ENCODE measurements around the gene MGARP. TPM values are rescaled to one million over a fixed set of nuclear protein-coding genes. Genes with fewer than 3 reads are reported as not detected.
"Not testable (repeated sequence)": the region's sequence is repeated elsewhere in the genome, so short reads cannot be mapped to it uniquely, and the experiment has no call there.

Gene MGARP
- total and polyA plus RNA-seq, 7 experiments from 2014 or later, result 0.29 to 0.70 (median 0.31) TPM; not detected in 3

- no peak for ATAC-seq
- H3K27ac ChIP-seq (ENCODE audit: low read depth, low read length), result no peak overlapping the region
- peaks cover 0 to 10% (median 0%) of the 10 kb centered on the region in 11 donors for H3K9me3 Mint-ChIP-seq
- no peak for DNase-seq
- H3K4me3 Mint-ChIP-seq, result peak overlapping the region in 3 of 10 donors; percentile 6 to 59 (median 56)
- no peaks in the 10 kb centered on the region for H3K9me3 ChIP-seq (ENCODE audit: control insufficient read depth in 2 of 3, low read length in 3 of 3)
- H3K4me1 Mint-ChIP-seq, result peaks cover 64 to 84% (median 81%) of the 10 kb centered on the region in 7 donors
- POLR2A ChIA-PET, result interaction anchor here (1.2 kb wide), 1 partner anchor 15 kb away, joined by 3 read pairs; the partner anchor contains the start of gene NDUFC1
- no peaks in the 10 kb centered on the region for H3K27me3 ChIP-seq (ENCODE audit: control insufficient read depth in 2 of 2, insufficient read depth in 2 of 2, low read length in 2 of 2)
- peaks cover 21 to 22% of the 10 kb centered on the region in 2 donors for H3K4me1 ChIP-seq (ENCODE audit: control insufficient read depth in 2 of 2, insufficient read depth in 2 of 2, low read length in 2 of 2)
- CTCF ChIA-PET, result no interaction called here
- H3K36me3 Mint-ChIP-seq, result peaks cover 6 to 27% (median 20%) of the 10 kb centered on the region in 5 donors
- no peaks in the 10 kb centered on the region for H3K36me3 ChIP-seq (ENCODE audit: control insufficient read depth in 2 of 3, insufficient read depth in 3 of 3, low read length in 3 of 3)
- H3K27ac Mint-ChIP-seq, result peak overlapping the region in 1 of 9 donors; percentile 78
- intact Hi-C loops (cut with micrococcal nuclease), result loop anchor here in 1 of 2 donors (5.0 kb wide), 1 partner anchor 135 kb away; the partner anchor contains the start of gene RAB33B
- no peaks in the 10 kb centered on the region for H3K27me3 Mint-ChIP-seq
- no peak overlapping the region for H3K4me3 ChIP-seq (ENCODE audit: low read length)
Measured at GRCh38 chr4:139317635-139318034, 37.6 kb upstream of the MGARP start.

GRCh38 chr4:139316733-139317132 lies 36.7 kb upstream of the MGARP start:
- Histone ChIP-seq H3K27ac (ENCODE audit: low read depth, low read length) (no peak overlapping the region), H3K4me1 (ENCODE audit: control insufficient read depth in 2 of 2, insufficient read depth in 2 of 2, low read length in 2 of 2) (peaks cover 21 to 22% of the 10 kb centered on the region in 2 donors), H3K9me3 (ENCODE audit: control insufficient read depth in 2 of 3, low read length in 3 of 3) (no peaks in the 10 kb centered on the region), H3K4me3 (ENCODE audit: low read length) (no peak overlapping the region), H3K27me3 (ENCODE audit: control insufficient read depth in 2 of 2, insufficient read depth in 2 of 2, low read length in 2 of 2) (no peaks in the 10 kb centered on the region), H3K36me3 (ENCODE audit: control insufficient read depth in 2 of 3, insufficient read depth in 3 of 3, low read length in 3 of 3) (no peaks in the 10 kb centered on the region)
- POLR2A ChIA-PET, result interaction anchor here (1.2 kb wide), 1 partner anchor 14 kb away, joined by 3 read pairs; the partner anchor contains the start of gene NDUFC1
- Mint-ChIP-seq H3K27me3 (no peaks in the 10 kb centered on the region), H3K27ac (peak overlapping the region in 7 of 9 donors; percentile 4 to 78 (median 49)), H3K4me1 (peaks cover 65 to 84% (median 82%) of the 10 kb centered on the region in 7 donors), H3K36me3 (peaks cover 1 to 21% (median 14%) of the 10 kb centered on the region in 5 donors), H3K4me3 (peak overlapping the region in 8 of 10 donors; percentile 20 to 75 (median 48)), H3K9me3 (peaks cover 0 to 6% (median 0%) of the 10 kb centered on the region in 11 donors)
- no peak for DNase-seq
- intact Hi-C loops (cut with micrococcal nuclease), result loop anchor here in 1 of 2 donors (5.0 kb wide), 1 partner anchor 136 kb away; the partner anchor contains the start of gene RAB33B
- no peak for ATAC-seq
- CTCF ChIA-PET, result no interaction called here

GRCh38 chr4:139315221-139315675 lies 35.2 kb upstream of the MGARP start:
- Histone ChIP-seq H3K4me1 (ENCODE audit: control insufficient read depth in 2 of 2, insufficient read depth in 2 of 2, low read length in 2 of 2) (peaks cover 21 to 26% of the 10 kb centered on the region in 2 donors), H3K36me3 (ENCODE audit: control insufficient read depth in 2 of 3, insufficient read depth in 3 of 3, low read length in 3 of 3) (no peaks in the 10 kb centered on the region), H3K27ac (ENCODE audit: low read depth, low read length) (no peak overlapping the region), H3K9me3 (ENCODE audit: control insufficient read depth in 2 of 3, low read length in 3 of 3) (no peaks in the 10 kb centered on the region), H3K27me3 (ENCODE audit: control insufficient read depth in 2 of 2, insufficient read depth in 2 of 2, low read length in 2 of 2) (no peaks in the 10 kb centered on the region), H3K4me3 (ENCODE audit: low read length) (no peak overlapping the region)
- Mint-ChIP-seq H3K4me3 (peak overlapping the region in 9 of 10 donors; percentile 7 to 78 (median 43)), H3K9me3 (peaks cover 0 to 6% (median 0%) of the 10 kb centered on the region in 11 donors), H3K27me3 (no peaks in the 10 kb centered on the region), H3K27ac (peak overlapping the region in 6 of 9 donors; percentile 13 to 88 (median 66)), H3K4me1 (peaks cover 65 to 84% (median 81%) of the 10 kb centered on the region in 7 donors), H3K36me3 (peaks cover 0 to 19% (median 11%) of the 10 kb centered on the region in 5 donors)
- POLR2A ChIA-PET, result interaction anchor here (1.6 kb wide), 1 partner anchor 14 kb away, joined by 4 read pairs; the partner anchor contains the start of gene NAA15
- CTCF ChIA-PET, result interaction anchor here (0.6 kb wide), 1 partner anchor 10 kb away, joined by 3 read pairs; no protein-coding TSS in a partner anchor
- no peak for ATAC-seq
- no peak for DNase-seq
- intact Hi-C loops (cut with micrococcal nuclease), result loop anchor here in 1 of 2 donors (5.0 kb wide), 1 partner anchor 137 kb away; the partner anchor contains the start of gene RAB33B

GRCh38 chr4:139314047-139314800 lies 34.2 kb upstream of the MGARP start:
- peaks cover 0 to 3% (median 0%) of the 10 kb centered on the region in 11 donors for H3K9me3 Mint-ChIP-seq
- peaks cover 58 to 83% (median 79%) of the 10 kb centered on the region in 7 donors for H3K4me1 Mint-ChIP-seq
- Histone ChIP-seq H3K4me3 (ENCODE audit: low read length) (no peak overlapping the region), H3K27me3 (ENCODE audit: control insufficient read depth in 2 of 2, insufficient read depth in 2 of 2, low read length in 2 of 2) (no peaks in the 10 kb centered on the region), H3K9me3 (ENCODE audit: control insufficient read depth in 2 of 3, low read length in 3 of 3) (no peaks in the 10 kb centered on the region), H3K27ac (ENCODE audit: low read depth, low read length) (peak overlapping the region; percentile 28), H3K4me1 (ENCODE audit: control insufficient read depth in 2 of 2, insufficient read depth in 2 of 2, low read length in 2 of 2) (peaks cover 21 to 26% of the 10 kb centered on the region in 2 donors), H3K36me3 (ENCODE audit: control insufficient read depth in 2 of 3, insufficient read depth in 3 of 3, low read length in 3 of 3) (no peaks in the 10 kb centered on the region)
- DNase-seq, result peak in 5 of 9 donors; percentile 18 to 42 (median 23)
- peak overlapping the region; percentile 3 to 67 (median 54) for H3K4me3 Mint-ChIP-seq
- H3K27me3 Mint-ChIP-seq, result no peaks in the 10 kb centered on the region
- peak; percentile 85 for ATAC-seq
- intact Hi-C loops (cut with micrococcal nuclease), result loop anchor here in 1 of 2 donors (1.0 kb wide), 1 partner anchor 12 kb away; the partner anchor contains the start of gene NDUFC1
- peaks cover 0 to 12% (median 5%) of the 10 kb centered on the region in 5 donors for H3K36me3 Mint-ChIP-seq
- H3K27ac Mint-ChIP-seq, result peak overlapping the region; percentile 6 to 88 (median 71)
- POLR2A ChIA-PET, result interaction anchor here (0.6 to 1.6 kb wide), 3 partner anchors 13 to 276 kb away, joined by 3 to 4 read pairs (median 3); partner anchors contain the start of gene NAA15
- CTCF ChIA-PET, result no interaction called here

GRCh38 chr4:139313414-139313813 lies 33.4 kb upstream of the MGARP start:
- intact Hi-C loops (cut with micrococcal nuclease); CTCF ChIA-PET; H3K36me3 ChIP-seq (ENCODE audit: control insufficient read depth in 2 of 3, insufficient read depth in 3 of 3, low read length in 3 of 3); H3K9me3 ChIP-seq (ENCODE audit: control insufficient read depth in 2 of 3, low read length in 3 of 3); ATAC-seq; H3K27me3 Mint-ChIP-seq; H3K27me3 ChIP-seq (ENCODE audit: control insufficient read depth in 2 of 2, insufficient read depth in 2 of 2, low read length in 2 of 2); H3K27ac ChIP-seq (ENCODE audit: low read depth, low read length); DNase-seq; H3K9me3 Mint-ChIP-seq; H3K4me3 ChIP-seq (ENCODE audit: low read length): not testable (repeated sequence)
- H3K4me1 ChIP-seq (ENCODE audit: control insufficient read depth in 2 of 2, insufficient read depth in 2 of 2, low read length in 2 of 2), result peaks cover 21 to 26% of the 10 kb centered on the region in 2 donors
- peaks cover 58 to 85% (median 82%) of the 10 kb centered on the region in 7 donors for H3K4me1 Mint-ChIP-seq
- POLR2A ChIA-PET, result interaction anchor here (0.8 to 1.4 kb wide), 2 partner anchors 11 to 214 kb away, joined by 3 read pairs; partner anchors contain the start of gene NDUFC1
- peak overlapping the region in 8 of 9 donors; percentile 40 to 88 (median 58) for H3K27ac Mint-ChIP-seq
- peaks cover 0 to 12% (median 5%) of the 10 kb centered on the region in 5 donors for H3K36me3 Mint-ChIP-seq
- peak overlapping the region in 6 of 10 donors; percentile 26 to 67 (median 53) for H3K4me3 Mint-ChIP-seq

Measured in naive thymus-derived CD4-positive, alpha-beta T cell (primary cell).